IMR-90 (cell line): ENCODE measurements around the gene MUC5B. TPM values are rescaled to one million over a fixed set of nuclear protein-coding genes. Genes with fewer than 3 reads are reported as not detected.
"Not testable (repeated sequence)": the region's sequence is repeated elsewhere in the genome, so short reads cannot be mapped to it uniquely, and the experiment has no call there.

Source experiments
- ATAC-seq: fragments of 200-7000 bp; cut with Tn5 transposase; 2 replicates; pipeline ENCODE4 v1.9.1; 2020; ENCODE audit warnings: low read depth, mild to moderate bottlenecking, moderate library complexity
- BruUV-seq: library from RNA; stranded (reverse); fragments of 400-500 nt; replicated peaks from 2 replicates; lab custom pipeline; 2021; lab: Mats Ljungman, UMichigan
- CTCF ChIA-PET: fragments of 300-600 bp; formaldehyde crosslinking; extraction: SDS; loops from one replicate; lab custom pipeline; 2021; ENCODE audit warnings: antibody characterized with exemption; lab: Yijun Ruan, JAX
- POLR2A ChIA-PET: fragments of 300-600 bp; sonication (Branson Sonifier 250); formaldehyde crosslinking; loops from one replicate; lab custom pipeline; 2022; ENCODE audit warnings: antibody characterized with exemption; ENCODE audit not compliant: unreplicated experiment; lab: Charles Lee
- DNase-seq: peaks from one replicate; pipeline ENCODE4 v3.0.0; 2013
- H2AFZ ChIP-seq: replicated peaks from 2 replicates; pipeline ENCODE3; 2013; ENCODE audit warnings: low read length, mild to moderate bottlenecking; ENCODE audit not compliant: poor library complexity
- H2AK5ac ChIP-seq: 2 replicates; pipeline ENCODE4 v1.6.1; 2013; ENCODE audit warnings: low read depth, low read length, inconsistent platforms
- H2AK9ac ChIP-seq: replicated peaks from 2 replicates; pipeline ENCODE3; 2013; ENCODE audit warnings: mild to moderate bottlenecking, low read depth, low read length, moderate library complexity; ENCODE audit not compliant: poor library complexity
- H2BK120ac ChIP-seq: 2 replicates; pipeline ENCODE4 v1.6.1; 2013; ENCODE audit warnings: low read depth, low read length, inconsistent platforms
- H2BK15ac ChIP-seq: 3 replicates; pipeline ENCODE4 v1.6.1; 2013; ENCODE audit warnings: low read depth, low read length, inconsistent platforms
- H2BK20ac ChIP-seq: 2 replicates; pipeline ENCODE4 v1.6.1; 2013; ENCODE audit warnings: low read depth, mild to moderate bottlenecking, inconsistent platforms, low read length, moderate library complexity
- H2BK5ac ChIP-seq: 2 replicates; pipeline ENCODE4 v1.6.1; 2013; ENCODE audit warnings: mild to moderate bottlenecking, low read depth, low read length, inconsistent platforms; ENCODE audit not compliant: poor library complexity, severe bottlenecking
- H3K14ac ChIP-seq: replicated peaks from 2 replicates; pipeline ENCODE4 v1.6.1; 2013; ENCODE audit warnings: low read depth, low read length, inconsistent platforms
- H3K18ac ChIP-seq: 2 replicates; pipeline ENCODE4 v1.6.1; 2013; ENCODE audit warnings: low read depth, low read length, control low read depth
- H3K23ac ChIP-seq: 2 replicates; pipeline ENCODE4 v1.6.1; 2013; ENCODE audit warnings: low read depth, low read length, inconsistent platforms
- H3K27ac ChIP-seq: 2 replicates; pipeline ENCODE4 v1.5.1; 2013; ENCODE audit warnings: mild to moderate bottlenecking, control low read depth, low read length; ENCODE audit not compliant: insufficient read depth
- H3K27me3 ChIP-seq: 2 replicates; pipeline ENCODE4 v1.6.1; 2013; ENCODE audit warnings: low read length; ENCODE audit not compliant: control insufficient read depth, insufficient read depth
- H3K36me3 ChIP-seq: 2 replicates; pipeline ENCODE4 v1.6.1; 2013; ENCODE audit warnings: low read length, mixed read lengths; ENCODE audit not compliant: control insufficient read depth, insufficient read depth
- H3K4ac ChIP-seq: 2 replicates; pipeline ENCODE4 v1.6.1; 2013; ENCODE audit warnings: low read depth, low read length, inconsistent platforms
- H3K4me1 ChIP-seq: 2 replicates; pipeline ENCODE4 v1.6.1; 2013; ENCODE audit warnings: low read length, mixed read lengths; ENCODE audit not compliant: control insufficient read depth, insufficient read depth
- H3K4me2 ChIP-seq: 2 replicates; pipeline ENCODE4 v1.6.1; 2013; ENCODE audit warnings: low read depth, mild to moderate bottlenecking, control low read depth, low read length, moderate library complexity
- H3K4me3 ChIP-seq: 2 replicates; pipeline ENCODE4 v1.5.1; 2013; ENCODE audit warnings: low read depth, mild to moderate bottlenecking, control low read depth, low read length, moderate library complexity; ENCODE audit not compliant: insufficient read depth
- H3K56ac ChIP-seq: 2 replicates; pipeline ENCODE4 v1.6.1; 2013; ENCODE audit warnings: low read length, inconsistent platforms; ENCODE audit not compliant: insufficient read depth; ENCODE audit errors: extremely low read depth
- H3K79me1 ChIP-seq, 2 experiments: 2 replicates each; pipeline ENCODE4 v1.6.1; 2013; ENCODE audit warnings: low read length in 2 of 2, inconsistent platforms in 1 of 2, low read depth in 1 of 2
- H3K9ac ChIP-seq: 2 replicates; pipeline ENCODE4 v1.6.1; 2013; ENCODE audit warnings: low read depth, low read length, control low read depth
- H3K9me1 ChIP-seq: 2 replicates; pipeline ENCODE4 v1.6.1; 2013; ENCODE audit warnings: low read length, inconsistent platforms; ENCODE audit not compliant: insufficient read depth
- H3K9me3 ChIP-seq: 2 replicates; pipeline ENCODE4 v1.6.1; 2013; ENCODE audit warnings: low read length; ENCODE audit not compliant: control insufficient read depth, insufficient read depth
- H4K20me1 ChIP-seq: 2 replicates; pipeline ENCODE4 v1.6.1; 2013; ENCODE audit warnings: low read length, inconsistent platforms; ENCODE audit not compliant: insufficient read depth
- H4K5ac ChIP-seq: 2 replicates; pipeline ENCODE4 v1.6.1; 2013; ENCODE audit warnings: mild to moderate bottlenecking, low read depth, low read length, control low read depth
- H4K8ac ChIP-seq, 2 experiments: 2 replicates each; pipeline ENCODE4 v1.6.1; 2013; ENCODE audit warnings: low read depth in 2 of 2, low read length in 2 of 2, control low read depth in 1 of 2, inconsistent platforms in 1 of 2
- H4K91ac ChIP-seq: 2 replicates; pipeline ENCODE4 v1.6.1; 2013; ENCODE audit warnings: low read depth, low read length, inconsistent platforms; ENCODE audit not compliant: insufficient read depth
- WGBS, 2 experiments: methylation state at CpG; one replicate each; pipeline versions ENCODE4 v1.1.5 to v1.1.7; 2013; ENCODE audit warnings: missing lambda C conversion rate in 2 of 2; ENCODE audit not compliant: insufficient read length in 1 of 2; ENCODE audit errors: extremely low coverage in 2 of 2; 5-methylcytosine and 5-hydroxymethylcytosine counted together
- dilution Hi-C: fragments of 300-500 bp; cut with HindIII; formaldehyde crosslinking; loops from one replicate; pipeline ENCODE4 v1.14.3; 2018; ENCODE audit warnings: low sequenced_read_pairs; ENCODE audit not compliant: unreplicated experiment
- in situ Hi-C: fragments of 300-500 bp; cut with MboI; formaldehyde crosslinking; loops from 3 replicates; pipeline ENCODE4 v1.14.3; 2019; ENCODE audit warnings: low sequenced_read_pairs, inconsistent platforms, mixed read lengths
- intact Hi-C: fragments of 100-400 bp; cut with micrococcal nuclease; formaldehyde crosslinking; loops from 2 replicates; pipeline ENCODE4 v1.10.0; 2022
- polyA plus RNA-seq, 3 experiments: library from polyadenylated mRNA; depleted of rRNA; stranded (reverse); fragments of >200 nt; gene quantifications; 2 replicates each; pipeline ENCODE4 v1.2.3, GENCODE V29; 2012; ENCODE audit warnings: low replicate concordance in 1 of 3
- total RNA-seq: library from RNA; depleted of rRNA; stranded (reverse); fragments of >200 nt; gene quantifications from 2 replicates; pipeline ENCODE4 v1.2.3, GENCODE V29; 2012

Gene MUC5B
- total and polyA plus RNA-seq, 2 of the 4 experiments (the other 2 are of a cell fraction) = not detected

DNA sequence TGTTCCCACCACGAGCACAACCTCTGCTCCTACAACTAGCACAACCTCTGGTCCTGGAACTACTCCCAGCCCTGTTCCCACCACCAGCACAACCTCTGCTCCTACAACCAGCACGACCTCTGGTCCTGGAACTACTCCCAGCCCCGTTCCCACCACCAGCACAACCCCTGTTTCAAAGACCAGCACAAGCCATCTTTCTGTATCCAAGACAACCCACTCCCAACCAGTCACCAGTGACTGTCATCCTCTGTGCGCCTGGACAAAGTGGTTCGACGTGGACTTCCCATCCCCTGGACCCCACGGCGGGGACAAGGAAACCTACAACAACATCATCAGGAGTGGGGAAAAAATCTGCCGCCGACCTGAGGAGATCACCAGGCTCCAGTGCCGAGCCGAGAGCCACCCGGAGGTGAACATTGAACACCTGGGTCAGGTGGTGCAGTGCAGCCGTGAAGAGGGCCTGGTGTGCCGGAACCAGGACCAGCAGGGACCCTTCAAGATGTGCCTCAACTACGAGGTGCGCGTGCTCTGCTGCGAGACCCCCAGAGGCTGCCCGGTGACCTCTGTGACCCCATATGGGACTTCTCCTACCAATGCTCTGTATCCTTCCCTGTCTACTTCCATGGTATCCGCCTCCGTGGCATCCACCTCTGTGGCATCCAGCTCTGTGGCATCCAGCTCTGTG lies 30.9 kb upstream of the MUC5B start:
- H3K36me3 ChIP-seq, H2BK20ac ChIP-seq, H2AK9ac ChIP-seq, H3K9ac ChIP-seq, ATAC-seq, H2BK120ac ChIP-seq, H3K9me1 ChIP-seq, H4K20me1 ChIP-seq, H3K27ac ChIP-seq, H3K23ac ChIP-seq, H2BK5ac ChIP-seq, H4K91ac ChIP-seq, in situ Hi-C loops, H3K56ac ChIP-seq, CTCF ChIA-PET, H2AK5ac ChIP-seq, H3K4me1 ChIP-seq, POLR2A ChIA-PET, H3K14ac ChIP-seq, H3K4me3 ChIP-seq, H4K8ac ChIP-seq, BruUV-seq, H3K27me3 ChIP-seq, H3K18ac ChIP-seq, H4K5ac ChIP-seq, H3K4me2 ChIP-seq, H3K79me1 ChIP-seq, DNase-seq, H3K4ac ChIP-seq, intact Hi-C loops, dilution Hi-C loops, H2AFZ ChIP-seq, H2BK15ac ChIP-seq: not testable (repeated sequence)
- H3K9me3 ChIP-seq = peaks cover 16% of the 10 kb centered on the region; the same call in 1 of the 2 replicates
- 56% methylated on average over 6 of the region's 22 CpGs; no CpG with 5 or more reads in 1 of the 2 experiments for WGBS, 2 experiments
